ENCODE results near the gene L3MBTL4. TPM values are rescaled to one million over a fixed set of nuclear protein-coding genes. Genes with fewer than 3 reads are reported as not detected.

L3MBTL4 gene
- total RNA-seq, 1 experiment from 2014 or later, result not detected

DNA sequence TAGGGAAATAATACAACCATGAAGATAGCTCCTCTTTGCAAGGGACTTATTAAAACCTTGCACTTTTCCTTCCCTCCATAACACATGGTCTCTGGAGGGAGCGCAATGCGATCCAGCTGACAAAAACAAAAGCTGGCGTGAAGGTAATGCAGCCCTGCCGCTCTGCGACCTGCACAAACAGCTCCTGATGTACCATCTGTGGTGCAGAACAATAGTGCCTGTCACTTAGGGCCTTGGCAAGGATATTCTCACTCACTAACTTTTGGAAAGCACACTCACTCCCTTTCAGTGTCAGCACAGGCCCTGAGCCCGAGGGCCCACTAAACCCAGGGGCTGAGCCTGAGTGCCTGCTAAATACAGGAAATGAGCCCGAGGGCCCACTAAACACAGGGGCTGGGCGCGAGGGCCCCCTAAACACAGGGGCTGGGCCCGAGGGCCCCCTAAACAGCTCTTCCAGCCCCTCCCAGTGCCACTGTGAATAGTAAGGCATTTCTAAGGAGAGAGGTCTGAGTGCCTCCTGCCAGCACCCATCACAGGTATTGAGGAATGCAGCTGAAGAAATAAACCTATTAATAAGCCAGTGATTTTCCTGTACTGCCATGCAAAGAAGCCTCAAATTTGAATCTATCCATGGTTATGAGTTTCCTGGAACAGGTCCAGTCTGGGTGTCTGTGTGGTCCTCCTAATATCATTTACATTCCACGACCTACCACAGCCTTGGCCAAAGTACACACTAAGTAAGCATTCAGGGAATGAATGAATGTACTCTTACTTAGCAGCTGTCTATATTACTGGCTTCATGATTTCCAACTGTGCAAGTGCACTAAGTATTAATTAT is 9.3 kb downstream of the L3MBTL4 start:
- TF ChIP-seq CBX3 (IDR thresholded peaks at IDR 0.05; ENCODE audit: low read depth) (no peak), EZH2phosphoT487 (IDR thresholded peaks at IDR 0.05; ENCODE audit: borderline replicate concordance) (no peak), ELF1 (IDR thresholded peaks at IDR 0.05; ENCODE audit: borderline replicate concordance, low read depth) (no peak), POLR2AphosphoS5 (IDR thresholded peaks at IDR 0.05; ENCODE audit: low read depth, low read length) (no peak), ZFX (IDR thresholded peaks at IDR 0.05) (no peak), SIN3A (IDR thresholded peaks at IDR 0.05; ENCODE audit: low read depth) (no peak), YY1 (IDR thresholded peaks at IDR 0.05; ENCODE audit: extremely low read depth, insufficient replicate concordance, low read depth, low read length) (no peak), EGR1 (IDR thresholded peaks at IDR 0.05; ENCODE audit: low read depth) (no peak), EZH2 (IDR thresholded peaks at IDR 0.05) (no peak), TCF7L2 (IDR thresholded peaks at IDR 0.05; ENCODE audit: borderline replicate concordance, extremely low read depth, insufficient read depth, insufficient read length) (no peak), SP1 (IDR thresholded peaks at IDR 0.05; ENCODE audit: low read depth) (no peak), FOSL1 (IDR thresholded peaks at IDR 0.05; ENCODE audit: low read depth) (no peak), JUND (IDR thresholded peaks at IDR 0.05) (no peak), ZNF274 (IDR thresholded peaks at IDR 0.05; ENCODE audit: low read depth, low read length) (no peak), SRF (IDR thresholded peaks at IDR 0.05; ENCODE audit: low read depth) (no peak)
- TF ChIP-seq, protein P1, sequence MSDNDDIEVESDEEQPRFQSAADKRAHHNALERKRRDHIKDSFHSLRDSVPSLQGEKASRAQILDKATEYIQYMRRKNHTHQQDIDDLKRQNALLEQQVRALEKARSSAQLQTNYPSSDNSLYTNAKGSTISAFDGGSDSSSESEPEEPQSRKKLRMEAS (IDR thresholded peaks at IDR 0.05), result no peak
- TF ChIP-seq, protein P2, sequence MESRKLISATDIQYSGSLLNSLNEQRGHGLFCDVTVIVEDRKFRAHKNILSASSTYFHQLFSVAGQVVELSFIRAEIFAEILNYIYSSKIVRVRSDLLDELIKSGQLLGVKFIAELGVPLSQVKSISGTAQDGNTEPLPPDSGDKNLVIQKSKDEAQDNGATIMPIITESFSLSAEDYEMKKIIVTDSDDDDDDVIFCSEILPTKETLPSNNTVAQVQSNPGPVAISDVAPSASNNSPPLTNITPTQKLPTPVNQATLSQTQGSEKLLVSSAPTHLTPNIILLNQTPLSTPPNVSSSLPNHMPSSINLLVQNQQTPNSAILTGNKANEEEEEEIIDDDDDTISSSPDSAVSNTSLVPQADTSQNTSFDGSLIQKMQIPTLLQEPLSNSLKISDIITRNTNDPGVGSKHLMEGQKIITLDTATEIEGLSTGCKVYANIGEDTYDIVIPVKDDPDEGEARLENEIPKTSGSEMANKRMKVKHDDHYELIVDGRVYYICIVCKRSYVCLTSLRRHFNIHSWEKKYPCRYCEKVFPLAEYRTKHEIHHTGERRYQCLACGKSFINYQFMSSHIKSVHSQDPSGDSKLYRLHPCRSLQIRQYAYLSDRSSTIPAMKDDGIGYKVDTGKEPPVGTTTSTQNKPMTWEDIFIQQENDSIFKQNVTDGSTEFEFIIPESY (IDR thresholded peaks at IDR 0.05; ENCODE audit: extremely low read depth, insufficient replicate concordance, low read length), result no peak
- TF ChIP-seq, protein P3, sequence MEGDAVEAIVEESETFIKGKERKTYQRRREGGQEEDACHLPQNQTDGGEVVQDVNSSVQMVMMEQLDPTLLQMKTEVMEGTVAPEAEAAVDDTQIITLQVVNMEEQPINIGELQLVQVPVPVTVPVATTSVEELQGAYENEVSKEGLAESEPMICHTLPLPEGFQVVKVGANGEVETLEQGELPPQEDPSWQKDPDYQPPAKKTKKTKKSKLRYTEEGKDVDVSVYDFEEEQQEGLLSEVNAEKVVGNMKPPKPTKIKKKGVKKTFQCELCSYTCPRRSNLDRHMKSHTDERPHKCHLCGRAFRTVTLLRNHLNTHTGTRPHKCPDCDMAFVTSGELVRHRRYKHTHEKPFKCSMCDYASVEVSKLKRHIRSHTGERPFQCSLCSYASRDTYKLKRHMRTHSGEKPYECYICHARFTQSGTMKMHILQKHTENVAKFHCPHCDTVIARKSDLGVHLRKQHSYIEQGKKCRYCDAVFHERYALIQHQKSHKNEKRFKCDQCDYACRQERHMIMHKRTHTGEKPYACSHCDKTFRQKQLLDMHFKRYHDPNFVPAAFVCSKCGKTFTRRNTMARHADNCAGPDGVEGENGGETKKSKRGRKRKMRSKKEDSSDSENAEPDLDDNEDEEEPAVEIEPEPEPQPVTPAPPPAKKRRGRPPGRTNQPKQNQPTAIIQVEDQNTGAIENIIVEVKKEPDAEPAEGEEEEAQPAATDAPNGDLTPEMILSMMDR (IDR thresholded peaks at IDR 0.05 in 2 of 3, conservative IDR thresholded peaks at IDR 0.05 in 1 of 3; ENCODE audit: borderline replicate concordance in 1 of 3, insufficient read depth in 1 of 3, low read depth in 2 of 3, low read length in 2 of 3), result no peak
- no TSS peak for BruUV-seq (replicated peaks)

More for the DNA sequence above, 9.3 kb downstream of the L3MBTL4 start:
- no peak for DNase-seq (ENCODE audit: low read depth, low spot score)
- Histone ChIP-seq H3K9me2 (ENCODE audit: insufficient read depth) (no peaks in the 10 kb centered on the region), H3K4me1 (ENCODE audit: control insufficient read depth in 1 of 2, insufficient read depth in 2 of 2, low read length in 2 of 2) (no peaks in the 10 kb centered on the region), H3K9ac (ENCODE audit: low read length) (no peak overlapping the region), H3K4me2 (ENCODE audit: low read length) (no peak overlapping the region), H3K79me2 (ENCODE audit: insufficient read depth, low read length) (no peaks in the 10 kb centered on the region), H3K36me3 (ENCODE audit: control insufficient read depth in 1 of 2, insufficient read depth in 2 of 2, low read length in 2 of 2) (no peaks in the 10 kb centered on the region), H3K27me3 (ENCODE audit: insufficient read depth, low read length) (no peaks in the 10 kb centered on the region), H3K4me3 (replicated peaks in 1 of 2; ENCODE audit: low read depth in 1 of 2, low read length in 2 of 2) (no peak overlapping the region), H2AFZ (ENCODE audit: low read depth, low read length, poor library complexity, severe bottlenecking) (no peak overlapping the region), H4K20me1 (ENCODE audit: insufficient read depth) (no peaks in the 10 kb centered on the region), H3K27ac (ENCODE audit: low read depth, low read length) (no peak overlapping the region), H3K9me3 (ENCODE audit: control insufficient read depth in 1 of 2, insufficient read depth in 1 of 2, low read depth in 1 of 2, low read length in 2 of 2) (peaks cover 5 to 32% of the 10 kb centered on the region in 2 experiments; a peak in 2 of 4 replicates)
- intact Hi-C loops (cut with micrococcal nuclease), result no loop called here
- CTCF ChIA-PET, result no interaction called here
- RAD21 ChIA-PET (ENCODE audit: low non-redundant PET in 1 of 2, low total read pairs in 2 of 2, uncharacterized antibody in 2 of 2, unreplicated experiment in 2 of 2), result no interaction called here
- POLR2A ChIA-PET, result no interaction called here
- ATAC-seq, result no peak
